HG03108 (cell line): ENCODE results near the gene PMS1.
"Not testable (repeated sequence)": the region's sequence is repeated elsewhere in the genome, so short reads cannot be mapped to it uniquely, and the experiment has no call there.

Source experiments
- ATAC-seq: cut with Tn5 transposase; IDR thresholded peaks from one replicate; pipeline ENCODE4 v1.9.1; 2021; ENCODE audit warnings: moderate library complexity; ENCODE audit not compliant: unreplicated experiment

Gene PMS1

DNA sequence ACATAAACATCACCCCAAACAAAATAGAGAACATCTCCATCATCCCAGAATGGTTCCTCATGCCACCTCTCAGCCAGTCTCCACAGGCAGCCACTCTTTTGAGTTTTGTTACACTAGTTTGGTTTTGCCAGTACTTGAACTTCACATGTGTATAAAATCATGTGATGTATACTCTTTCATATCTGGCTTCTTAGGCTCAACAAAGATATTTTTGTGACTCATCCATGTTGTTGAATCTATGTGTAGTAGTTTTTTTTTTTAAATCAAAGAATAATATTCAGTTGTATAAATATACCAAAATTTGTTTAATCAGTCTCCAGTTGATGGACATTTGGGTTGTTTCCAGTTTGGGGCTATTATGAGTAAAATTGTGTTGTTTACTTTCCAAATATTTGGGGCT is 75.9 kb downstream of the PMS1 start:
- ATAC-seq: no peak

- no peak for ATAC-seq
These were observed 78.5 kb downstream of the PMS1 start for GRCh38 chr2:189862751-189863150.

- no peak for ATAC-seq
These were observed 81.6 kb downstream of the PMS1 start for GRCh38 chr2:189865826-189866225.

DNA sequence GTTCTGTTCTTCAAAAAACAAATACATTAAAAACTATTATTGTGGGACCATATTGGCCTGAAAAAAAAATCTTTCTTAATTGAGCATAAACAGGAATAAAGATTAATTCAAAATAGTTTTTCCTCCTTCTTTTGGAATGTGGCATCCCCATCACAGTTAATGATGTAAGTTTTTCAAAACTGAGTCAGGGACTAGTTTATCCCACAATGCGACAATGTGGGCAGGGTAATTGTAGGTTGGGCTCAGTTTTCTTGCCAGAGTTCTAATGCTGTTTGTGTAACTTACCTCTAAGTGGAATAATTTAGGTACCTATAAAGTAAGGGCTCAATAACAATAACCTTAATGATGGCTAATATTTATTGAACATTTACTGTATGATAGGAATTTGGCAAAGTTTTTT is 82.0 kb downstream of the PMS1 start:
- no peak for ATAC-seq

GRCh38 chr2:189868896-189869295 is 84.6 kb downstream of the PMS1 start:
- no peak for ATAC-seq

DNA sequence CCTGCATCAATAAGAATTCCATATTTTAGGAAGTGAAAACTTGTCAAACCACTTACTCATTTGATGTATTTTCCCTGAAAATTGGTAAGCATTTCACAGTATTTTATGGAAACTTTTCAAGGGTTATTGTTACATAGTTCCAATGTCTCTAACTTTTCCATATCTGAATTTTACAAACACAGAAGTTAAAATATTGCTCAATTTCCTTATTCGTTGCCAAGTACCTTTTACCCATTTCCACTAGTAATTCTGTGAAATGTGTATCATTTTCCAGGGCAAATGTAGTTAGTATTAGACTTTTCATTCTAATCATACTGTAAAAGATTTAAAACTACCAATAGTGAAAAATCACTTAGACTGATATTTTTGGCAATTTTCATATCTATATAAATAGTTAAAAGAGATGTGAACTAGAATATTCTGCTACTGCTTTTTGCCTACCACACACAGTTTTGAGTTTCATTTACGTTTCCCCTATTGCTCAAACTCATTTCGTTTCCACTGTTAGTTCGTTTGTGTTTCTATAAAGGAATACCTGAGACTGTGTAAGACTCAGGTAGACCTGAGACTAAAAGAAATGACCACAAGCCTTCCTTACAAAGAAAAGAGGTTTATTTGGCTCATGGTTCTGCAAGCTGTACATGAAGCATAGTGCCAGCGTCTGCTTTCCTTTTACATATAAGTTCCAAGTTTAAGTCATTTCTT is 86.3 kb downstream of the PMS1 start:
- ATAC-seq: no peak

DNA sequence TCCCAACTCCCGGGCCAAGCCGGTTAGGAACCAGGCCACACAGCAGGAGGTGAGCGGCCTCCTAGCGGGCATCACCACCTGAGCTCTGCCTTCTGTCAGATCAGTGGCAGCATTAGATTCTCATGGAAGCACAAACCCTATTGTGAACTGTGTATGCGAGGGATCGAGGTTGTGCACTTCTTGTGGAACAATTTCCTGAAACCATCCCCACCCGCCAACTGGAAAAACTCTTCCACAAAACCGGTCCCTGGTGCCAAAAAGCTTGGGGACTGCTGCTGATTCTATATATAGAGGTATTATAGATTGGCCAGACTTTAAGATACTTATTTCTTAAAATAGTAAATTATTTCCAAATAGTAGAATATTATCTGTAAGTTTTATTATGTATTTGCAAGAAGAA is 89.4 kb downstream of the PMS1 start:
- ATAC-seq: no peak

DNA sequence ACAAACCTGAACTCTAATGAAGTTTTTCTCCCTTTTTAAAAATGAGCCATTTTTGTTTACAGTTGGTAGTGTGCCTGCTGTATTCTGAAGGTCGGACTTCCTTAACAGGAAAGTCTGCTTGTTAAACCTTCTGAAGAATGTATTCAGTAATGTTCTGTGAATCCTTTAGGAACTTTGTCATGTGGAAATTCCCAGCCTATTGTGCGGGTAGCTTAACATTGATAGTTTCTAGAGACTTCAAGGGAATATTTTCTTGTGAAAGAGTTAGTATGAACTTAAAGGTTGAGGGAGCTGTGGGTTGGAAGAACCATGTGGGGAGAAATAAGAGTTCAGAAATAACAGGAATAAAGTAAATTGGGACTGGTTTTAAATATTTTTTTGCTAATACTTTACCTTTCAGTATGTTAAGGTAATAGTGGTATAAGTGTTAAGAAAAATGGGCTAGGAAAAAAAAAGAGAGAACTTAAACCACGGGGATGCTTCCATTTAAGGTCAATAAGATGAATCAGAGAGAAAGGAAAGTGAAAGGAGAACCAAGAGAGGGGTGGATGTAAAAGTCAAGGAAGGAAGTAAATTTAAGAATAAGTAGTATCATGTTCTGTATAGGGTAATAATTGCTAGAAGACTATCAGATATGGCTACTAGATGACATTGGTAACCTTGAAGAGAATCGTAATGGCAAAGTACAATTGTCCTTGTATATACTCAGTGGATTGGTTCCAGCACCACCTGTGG is 90.5 kb downstream of the PMS1 start:
- no peak for ATAC-seq

DNA sequence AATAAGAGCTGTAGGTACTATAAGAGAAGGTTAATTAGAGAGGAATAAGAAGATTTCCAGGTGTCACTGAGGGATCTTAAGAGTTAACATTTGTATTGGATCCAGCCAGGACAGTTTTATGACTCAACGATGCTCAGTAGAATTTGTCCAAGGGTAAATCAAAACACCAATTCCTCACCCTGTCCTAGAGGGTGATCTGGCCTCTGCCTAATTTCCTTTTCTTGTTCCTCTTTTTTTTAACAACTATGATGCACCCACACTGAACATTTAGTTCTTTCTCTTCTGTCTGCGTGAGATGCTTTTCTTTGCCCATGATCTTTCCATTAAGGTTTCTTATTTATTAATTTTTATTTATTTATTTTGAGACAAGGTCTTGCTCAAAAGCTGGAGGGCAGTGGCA is 92.0 kb downstream of the PMS1 start:
- no peak for ATAC-seq

DNA sequence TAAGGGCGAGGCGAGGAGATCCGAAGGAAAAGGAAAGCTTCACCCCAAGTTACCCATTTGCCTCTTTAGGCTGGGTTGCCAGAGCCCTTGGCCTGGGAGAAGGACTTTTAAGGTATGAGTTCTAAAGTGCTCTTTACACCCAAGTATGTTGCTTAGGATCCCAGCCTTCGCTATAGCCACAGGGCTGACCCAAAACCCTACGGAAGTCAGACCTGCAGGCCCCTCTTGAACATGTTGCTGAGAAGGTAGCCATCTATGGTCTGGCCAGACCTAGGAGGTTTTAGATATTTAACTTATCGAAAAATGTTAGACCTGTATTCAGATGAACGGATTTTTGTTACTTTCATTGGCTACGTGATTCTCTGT is 95.4 kb downstream of the PMS1 start:
- ATAC-seq: no peak

GRCh38 chr2:189880429-189880828 is 96.2 kb downstream of the PMS1 start:
- no peak for ATAC-seq

DNA sequence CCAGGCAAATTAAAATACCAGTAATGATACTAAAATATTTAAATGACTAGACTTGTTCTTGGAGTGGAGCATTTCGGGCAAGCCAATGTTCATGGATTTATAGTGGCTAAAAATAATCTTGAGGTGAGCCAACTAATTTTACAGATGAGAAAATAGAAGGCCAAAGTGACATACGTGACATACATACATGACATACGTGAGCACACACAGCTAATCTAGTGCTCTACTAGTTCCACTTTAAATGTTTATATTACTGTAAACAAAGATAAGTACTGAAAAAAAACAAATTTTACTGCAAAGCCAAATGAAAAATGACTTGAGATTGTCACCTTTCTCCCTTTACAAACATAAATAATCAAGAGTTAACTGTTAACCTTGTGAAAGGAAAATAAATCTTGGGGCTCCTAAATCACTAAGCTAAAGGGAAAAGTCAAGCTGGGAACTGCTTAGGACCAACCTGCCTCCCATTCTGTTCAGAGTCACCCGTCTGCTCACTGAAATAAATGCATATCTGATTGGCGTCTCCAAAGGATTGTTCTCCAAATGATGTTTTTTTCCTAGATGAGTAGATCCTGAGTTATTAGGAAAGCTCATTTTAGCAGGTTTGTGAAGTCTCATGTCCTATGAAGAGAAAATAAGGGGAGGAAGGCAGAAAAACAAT is 96.7 kb downstream of the PMS1 start:
- ATAC-seq: no peak

DNA sequence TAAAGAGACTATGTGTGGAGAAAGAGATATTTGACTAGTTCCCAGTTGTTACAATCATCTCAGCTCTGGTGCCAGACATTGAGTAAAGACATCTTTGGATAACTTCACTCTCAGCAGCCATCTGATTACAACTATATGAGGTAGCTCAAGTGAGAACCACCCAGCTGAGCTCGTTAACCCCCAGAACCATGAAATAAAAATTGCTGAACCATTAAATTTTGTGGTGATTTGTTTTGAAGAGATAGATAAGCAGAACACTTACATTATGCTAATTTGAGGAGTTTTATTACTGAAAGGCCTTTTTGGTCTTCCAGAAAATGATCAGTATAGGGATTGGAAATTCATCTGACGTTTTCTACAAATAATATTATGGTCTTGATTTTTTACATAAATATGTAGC is 101.1 kb downstream of the PMS1 start:
- no peak for ATAC-seq

DNA sequence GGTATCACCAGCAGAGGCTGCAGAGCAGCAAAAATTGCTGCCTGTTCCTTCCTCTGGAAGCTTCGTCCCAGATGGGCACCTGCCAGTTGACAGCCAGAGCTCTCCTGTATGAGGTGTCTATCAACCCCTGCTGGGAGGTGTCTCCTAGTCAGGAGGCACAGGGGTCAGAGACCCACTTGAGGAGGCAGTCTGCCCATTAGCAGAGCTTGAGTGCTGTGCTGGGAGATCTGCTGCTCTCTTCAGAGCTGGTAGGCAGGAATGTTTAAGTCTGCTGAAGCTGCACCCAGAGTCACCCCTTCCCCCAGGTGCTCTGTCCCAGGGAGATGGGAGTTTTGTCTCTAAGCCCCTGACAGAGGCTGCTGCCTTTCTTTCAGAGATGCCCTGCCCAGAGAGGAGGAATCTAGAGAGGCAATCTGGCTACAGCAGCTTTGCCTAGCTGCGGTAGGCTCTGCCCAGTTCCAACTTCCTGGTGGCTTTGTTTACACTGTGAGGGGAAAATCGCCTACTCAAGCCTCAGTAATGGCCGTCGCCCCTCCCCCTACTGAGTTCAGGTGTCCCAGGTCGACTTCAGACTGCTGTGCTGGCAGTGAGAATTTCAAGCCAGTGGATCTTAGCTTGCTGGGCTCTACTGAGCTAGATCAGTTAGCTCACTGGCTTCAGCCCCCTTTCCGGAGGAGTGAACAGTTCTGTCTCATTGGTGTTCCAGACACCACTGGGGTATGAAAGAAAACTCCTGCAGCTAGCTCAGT is 108.5 kb downstream of the PMS1 start:
- not testable (repeated sequence) for ATAC-seq

- ATAC-seq: no peak
These were observed 112.6 kb downstream of the PMS1 start for GRCh38 chr2:189896809-189897208.

DNA sequence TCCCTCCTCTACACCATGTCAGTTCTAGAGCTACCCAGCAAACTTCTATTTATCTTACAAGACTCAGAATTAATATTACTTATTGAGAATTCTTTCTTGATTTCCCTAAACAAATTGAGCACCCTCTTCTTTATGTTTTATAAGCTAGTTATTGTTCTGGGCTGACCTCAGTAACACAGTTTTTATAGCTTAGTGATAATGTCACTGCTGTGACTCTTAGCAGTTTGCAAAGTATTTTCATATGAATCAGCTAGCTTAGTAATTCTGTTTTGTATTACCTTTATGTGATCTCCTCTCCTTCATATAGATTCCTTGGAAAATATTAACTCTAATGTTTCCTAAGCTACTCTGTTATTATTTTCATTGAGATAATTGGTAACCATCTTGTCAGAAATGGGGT is 114.9 kb downstream of the PMS1 start:
- no peak for ATAC-seq

DNA sequence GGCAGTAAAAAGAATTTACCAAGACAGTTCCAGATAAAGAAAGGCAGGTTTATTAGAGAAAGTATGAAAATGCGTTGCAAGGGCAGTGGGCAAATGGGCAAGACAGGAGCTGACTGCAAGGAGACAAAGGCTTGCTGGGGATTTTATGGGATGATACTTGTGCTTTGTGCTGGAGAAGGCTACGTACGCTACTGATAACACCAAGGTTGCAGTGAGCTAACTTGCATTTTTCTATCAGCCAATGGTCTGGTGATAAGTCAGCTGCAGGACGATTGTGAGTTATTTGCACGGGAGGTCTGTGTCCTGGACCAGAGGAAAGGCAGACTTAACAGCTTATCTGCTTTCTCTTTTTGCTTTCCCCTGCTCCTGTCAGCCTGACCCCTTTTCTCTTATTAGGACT is 116.5 kb downstream of the PMS1 start:
- no peak for ATAC-seq

DNA sequence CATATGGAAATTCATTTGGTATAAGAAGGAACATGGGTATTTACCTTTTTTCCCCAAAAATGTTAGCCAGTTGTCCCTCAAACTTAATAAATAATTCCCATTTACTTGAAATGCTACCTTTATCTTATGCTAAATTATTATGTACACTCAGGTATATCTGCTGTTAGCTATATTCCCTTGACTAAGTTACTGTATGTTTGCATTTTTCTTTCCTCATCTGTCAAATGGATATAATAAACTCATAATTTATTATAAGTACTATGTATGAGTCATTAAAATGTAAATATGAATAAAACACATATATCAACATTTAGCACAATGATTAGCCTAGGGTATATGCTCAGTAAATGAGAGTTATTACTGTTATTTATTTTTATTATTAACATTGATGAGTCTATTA is 117.4 kb downstream of the PMS1 start:
- no peak for ATAC-seq

- ATAC-seq: no peak
These were observed 129.6 kb downstream of the PMS1 start for GRCh38 chr2:189913821-189914220.

DNA sequence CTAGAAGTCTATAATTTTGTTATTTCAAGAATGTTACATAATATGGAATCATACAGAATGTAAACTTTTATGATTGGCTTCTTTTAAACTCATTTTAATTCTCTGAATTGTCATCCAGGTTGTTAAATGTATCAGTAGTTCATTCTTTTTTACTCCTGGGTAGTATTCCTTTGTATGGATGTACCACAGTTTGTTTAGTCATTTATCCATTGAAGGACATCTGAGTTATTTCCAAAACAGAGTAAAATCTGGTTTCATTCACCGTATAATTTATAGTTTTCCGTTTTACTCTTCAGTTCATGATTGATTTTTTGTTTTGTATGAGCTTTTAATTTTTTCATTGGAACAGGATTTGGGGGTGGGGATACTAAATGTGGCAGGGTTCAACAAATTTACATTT is 132.4 kb downstream of the PMS1 start:
- no peak for ATAC-seq
